ENCODE results near the gene VPS37B.

The VPS37B gene

GRCh38 chr12:122836027-122836921 is 59.6 kb downstream of the VPS37B start:
- peak; percentile 58 for DNase-seq

- peak; percentile 45 for DNase-seq
Measured at GRCh38 chr12:122835750-122836026, 60.2 kb downstream of the VPS37B start.

DNA sequence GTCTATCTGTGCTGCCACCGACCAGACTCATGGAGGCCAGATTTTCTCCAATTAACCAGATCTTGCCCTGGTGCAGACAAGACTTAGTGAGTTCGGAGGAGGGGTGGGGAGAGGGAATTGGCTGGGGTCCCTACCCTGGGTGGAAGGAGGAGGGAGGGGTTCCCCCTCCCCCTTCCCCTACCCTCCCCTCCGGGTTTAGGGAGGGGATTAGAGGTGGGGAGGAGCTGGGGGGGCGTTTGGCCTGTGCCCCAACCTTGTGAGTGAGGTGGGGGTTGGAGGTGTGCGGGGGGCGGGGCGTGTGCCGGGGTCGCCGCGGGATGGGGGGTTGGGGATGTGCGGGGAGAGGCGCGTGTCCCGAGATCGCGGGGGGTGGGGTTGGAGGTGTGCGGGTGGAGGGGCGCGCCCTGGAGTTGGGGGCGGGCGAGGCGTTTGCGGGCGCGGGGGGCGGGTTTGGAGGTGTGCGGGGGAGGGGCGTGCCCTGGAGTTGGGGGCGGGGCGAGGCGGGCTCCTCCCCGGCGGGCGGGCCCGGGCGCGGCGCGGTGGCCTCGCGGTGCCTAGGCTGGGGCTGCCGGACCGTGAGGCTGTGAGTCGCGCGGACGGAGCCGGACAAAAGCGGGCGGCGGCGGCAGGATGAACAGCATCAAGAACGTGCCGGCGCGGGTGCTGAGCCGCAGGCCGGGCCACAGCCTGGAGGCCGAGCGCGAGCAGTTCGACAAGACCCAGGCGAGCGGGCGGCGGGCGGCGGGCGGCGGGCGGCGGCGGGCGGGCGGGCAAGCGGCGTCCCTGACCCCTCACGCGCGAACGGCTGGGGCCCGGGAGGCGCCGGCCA is 60.8 kb downstream of the VPS37B start, which contains the start of gene HIP1R:
HIP1R (plus strand) TSS at position 537 of the 829 bp plus-strand sequence; CDS start at position 631, 94 bp downstream.
- DNase-seq, result peak; percentile 76

DNA sequence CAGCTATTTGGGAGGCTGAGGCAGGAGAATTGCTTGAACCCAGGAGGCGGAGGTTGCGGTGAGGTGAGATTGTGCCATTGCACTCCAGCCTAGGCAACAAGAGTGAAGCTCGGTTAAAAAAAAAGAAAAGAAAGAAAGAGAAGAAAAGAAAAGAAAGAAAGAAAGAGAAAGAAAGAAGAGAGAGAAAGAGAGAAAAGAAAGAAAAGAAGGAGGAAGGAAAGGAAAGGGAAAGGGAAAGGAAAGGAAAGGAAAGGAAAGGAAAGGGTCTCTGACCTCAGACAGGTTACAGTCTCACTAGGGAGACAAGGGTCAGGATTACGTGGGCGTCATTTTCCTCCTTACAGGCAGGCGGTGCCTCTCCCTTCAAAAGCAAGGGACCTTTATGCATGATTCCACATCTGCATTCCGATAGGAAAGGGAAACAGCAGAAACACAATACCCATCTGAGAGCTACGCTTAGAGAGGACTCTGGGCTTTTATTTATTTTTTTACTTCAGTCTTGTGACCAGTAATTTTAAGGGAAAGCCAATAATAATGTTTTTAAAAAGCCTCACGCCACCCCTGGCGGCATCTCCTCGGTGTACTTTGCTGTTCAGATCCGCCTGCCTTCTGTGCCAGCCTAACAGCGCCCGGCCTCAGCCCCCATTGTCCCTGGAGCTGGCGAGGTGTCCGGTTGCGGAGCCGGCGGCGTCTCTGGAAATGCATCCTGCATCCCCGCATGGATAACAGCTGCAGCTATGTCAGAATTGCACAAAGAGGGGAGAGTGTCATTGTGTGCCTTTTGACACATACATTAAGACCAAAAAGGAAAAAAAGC is 61.6 kb downstream of the VPS37B start:
- DNase-seq, result no peak

GRCh38 chr12:122830517-122831214 is 65.3 kb downstream of the VPS37B start:
- DNase-seq, result no peak

GRCh38 chr12:122827258-122827657 is 68.7 kb downstream of the VPS37B start:
- DNase-seq, result no peak

DNA sequence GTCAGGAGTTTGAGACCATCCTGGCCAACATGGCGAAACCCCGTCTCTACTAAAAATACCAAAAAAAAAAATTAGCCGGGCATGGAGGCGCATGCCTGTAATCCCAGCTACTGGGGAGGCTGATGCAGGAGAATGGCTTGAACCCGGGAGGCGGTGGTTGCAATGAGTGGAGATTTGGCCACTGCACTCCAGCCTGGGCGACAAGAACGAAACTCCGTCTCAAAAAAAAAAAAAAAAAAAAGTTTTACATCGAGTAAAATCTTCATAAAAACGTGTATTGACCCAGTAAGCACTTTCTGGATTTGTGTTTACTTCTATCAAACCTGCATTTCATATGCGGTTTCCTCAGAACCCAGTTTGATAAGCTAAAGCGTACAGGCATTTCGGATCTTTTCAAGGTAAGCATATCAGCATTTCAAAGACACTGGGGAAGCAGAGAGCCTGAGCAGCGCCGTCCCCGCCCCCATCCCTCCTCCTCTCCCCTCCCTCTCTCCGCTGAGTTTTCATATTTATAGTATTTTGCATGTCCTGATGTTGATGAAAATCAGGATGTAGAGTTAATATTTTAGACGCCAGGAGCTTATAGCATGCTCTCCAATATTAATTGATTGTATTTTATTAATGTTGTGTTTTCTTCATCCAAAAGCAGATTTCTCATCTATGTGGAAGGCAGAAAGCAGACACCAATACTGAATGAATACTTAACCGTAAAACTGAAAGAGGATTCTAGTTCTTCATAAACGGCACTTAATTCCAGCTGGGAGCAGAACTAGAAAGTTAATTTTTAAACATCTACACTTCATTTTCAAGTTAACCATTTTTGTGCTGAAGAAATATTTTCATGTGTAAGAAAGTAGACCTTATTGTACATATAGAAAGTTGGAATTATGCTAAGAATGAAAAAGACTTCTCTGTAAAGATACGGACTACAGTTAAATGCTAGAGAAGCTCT is 69.9 kb downstream of the VPS37B start:
- no peak for DNase-seq

DNA sequence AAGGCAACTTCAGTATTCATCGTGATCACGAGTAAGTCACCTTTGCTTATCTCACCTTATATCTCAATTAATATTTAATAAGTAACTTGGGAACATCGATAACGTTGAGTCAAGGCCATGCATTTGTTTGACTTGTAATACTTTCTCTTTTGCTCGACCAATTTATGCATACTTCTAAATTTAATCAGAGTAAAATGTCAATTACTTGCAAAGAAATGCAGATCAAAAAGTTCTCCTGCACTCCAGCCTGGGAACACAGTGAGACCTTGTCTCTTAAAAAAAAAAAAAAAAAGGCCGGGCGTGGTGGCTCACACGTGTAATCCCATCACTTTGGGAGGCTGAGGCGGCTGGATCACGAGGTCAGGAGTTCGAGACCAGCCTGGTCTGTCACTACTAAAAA is 72.5 kb downstream of the VPS37B start:
- DNase-seq, result no peak

DNA sequence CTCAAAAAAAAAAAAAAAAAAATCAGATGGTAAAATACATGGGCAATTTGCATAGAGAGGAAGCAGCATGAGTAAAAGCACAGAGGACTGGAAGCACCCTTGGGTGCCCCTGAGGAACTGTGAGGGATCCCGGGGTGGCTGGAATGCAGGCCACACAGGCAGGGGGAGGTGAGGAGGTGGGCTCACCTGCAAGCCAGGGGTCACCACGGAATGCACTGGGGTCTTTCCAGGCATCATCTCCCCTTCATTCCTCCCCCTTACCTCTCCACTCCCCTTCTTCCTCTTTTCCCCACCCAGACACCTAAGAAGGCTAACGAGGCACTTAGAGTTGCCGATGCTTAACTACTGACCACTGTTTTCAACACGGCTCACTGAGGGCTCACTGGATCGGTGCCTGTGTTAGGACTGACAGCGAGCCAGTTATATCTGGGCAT is 75.1 kb downstream of the VPS37B start:
- no peak for DNase-seq

- no peak for DNase-seq
Measured at GRCh38 chr12:122820138-122820537, 75.8 kb downstream of the VPS37B start.

DNA sequence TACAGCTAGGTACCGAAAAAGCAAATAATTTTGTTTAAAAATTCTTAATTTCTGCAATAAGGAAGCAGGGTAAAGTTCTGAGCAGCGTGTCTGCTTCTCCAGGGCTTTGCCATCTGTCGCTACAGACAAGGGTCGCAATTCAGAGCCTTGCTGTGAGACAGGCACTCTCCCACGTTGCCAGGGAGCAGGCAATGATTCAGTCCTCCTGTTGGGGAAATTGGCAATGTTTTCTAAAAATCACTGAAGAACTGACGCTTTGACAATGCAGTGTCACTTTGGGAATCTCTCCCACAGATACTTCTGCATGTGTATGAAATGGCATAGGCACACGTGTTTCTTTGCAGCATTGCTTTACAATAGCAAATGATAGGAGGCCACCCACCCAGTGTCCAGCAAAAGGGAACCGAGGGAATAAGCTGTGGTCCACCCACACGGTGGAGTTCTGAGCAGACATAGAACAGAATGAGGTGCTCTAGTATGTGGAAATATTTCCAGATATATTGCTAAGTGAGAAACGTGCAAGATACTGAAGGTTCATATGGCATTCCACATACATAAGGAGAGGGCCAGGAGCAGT is 76.6 kb downstream of the VPS37B start:
- DNase-seq, result no peak

Measured in activated T-cell treated with anti-CD3 and anti-CD28 coated beads, Interleukin-2, amount 50 U/mL, for 1 hour (primary cell).